ENCODE data around the gene RASD1. TPM values are rescaled to one million over a fixed set of nuclear protein-coding genes. Genes with fewer than 3 reads are reported as not detected.

RASD1 gene
- total and polyA plus RNA-seq, 2 of the 4 experiments (the other 2 are of a cell fraction): 0.54 to 1.8 TPM

- Histone ChIP-seq H2AFZ (replicated peaks; ENCODE audit: low read length, poor library complexity) (no peak overlapping the region), H3K79me1 (ENCODE audit: low read depth in 1 of 2, low read length in 2 of 2) (no peaks in the 10 kb centered on the region), H3K18ac (ENCODE audit: low read depth, low read length) (no peak overlapping the region), H4K91ac (ENCODE audit: insufficient read depth, low read depth, low read length) (no peak overlapping the region), H3K4me1 (ENCODE audit: control insufficient read depth, insufficient read depth, low read length) (no peaks in the 10 kb centered on the region; the same call in 1 of the 2 replicates), H3K9ac (ENCODE audit: low read depth, low read length) (no peak overlapping the region), H3K4me3 (ENCODE audit: insufficient read depth, low read depth, low read length) (no peak overlapping the region), H3K23ac (ENCODE audit: low read depth, low read length) (no peak overlapping the region), H2BK20ac (ENCODE audit: low read depth, low read length) (no peak overlapping the region), H3K9me1 (ENCODE audit: insufficient read depth, low read length) (no peaks in the 10 kb centered on the region), H3K36me3 (ENCODE audit: control insufficient read depth, insufficient read depth, low read length) (no peaks in the 10 kb centered on the region), H2BK120ac (ENCODE audit: low read depth, low read length) (no peak overlapping the region), H3K4ac (ENCODE audit: low read depth, low read length) (no peak overlapping the region), H3K14ac (replicated peaks; ENCODE audit: low read depth, low read length) (no peak overlapping the region), H2BK5ac (ENCODE audit: low read depth, low read length, poor library complexity, severe bottlenecking) (no peak overlapping the region), H4K5ac (ENCODE audit: low read depth, low read length) (no peak overlapping the region), H2AK9ac (replicated peaks; ENCODE audit: low read depth, low read length, poor library complexity) (peak overlapping the region; percentile 62), H2AK5ac (ENCODE audit: low read depth, low read length) (no peak overlapping the region), H4K20me1 (ENCODE audit: insufficient read depth, low read length) (no peaks in the 10 kb centered on the region), H2BK15ac (ENCODE audit: low read depth, low read length) (no peak overlapping the region), H3K56ac (ENCODE audit: extremely low read depth, insufficient read depth, low read length) (no peak overlapping the region), H3K27ac (ENCODE audit: insufficient read depth, low read length) (no peak overlapping the region), H3K9me3 (ENCODE audit: control insufficient read depth, insufficient read depth, low read length) (no peaks in the 10 kb centered on the region), H3K4me2 (ENCODE audit: low read depth, low read length) (no peak overlapping the region), H3K27me3 (ENCODE audit: control insufficient read depth, insufficient read depth, low read length) (peaks cover 18% of the 10 kb centered on the region), H4K8ac (ENCODE audit: low read depth in 2 of 2, low read length in 2 of 2) (no peak overlapping the region)
- ChIA-PET CTCF (no interaction called here), POLR2A (ENCODE audit: unreplicated experiment) (no interaction called here)
- DNase-seq: no peak
- in situ Hi-C loops (cut with MboI; ENCODE audit: low sequenced_read_pairs) (loop anchor here (5.0 kb wide), 1 partner anchor 51 kb away; no protein-coding TSS in a partner anchor), dilution Hi-C loops (cut with HindIII; ENCODE audit: low sequenced_read_pairs, unreplicated experiment) (no loop called here), intact Hi-C loops (cut with micrococcal nuclease) (no loop called here)
- ATAC-seq (ENCODE audit: low read depth): no peak
- no peak for TF ChIP-seq RCOR1 (IDR thresholded peaks at IDR 0.05; ENCODE audit: insufficient replicate concordance, low read length)
- TF ChIP-seq MXI1 (IDR thresholded peaks at IDR 0.05; ENCODE audit: borderline replicate concordance, low read depth, low read length): no peak
- TF ChIP-seq RAD21 (IDR thresholded peaks at IDR 0.05; ENCODE audit: low read length): no peak
- TF ChIP-seq MAZ (IDR thresholded peaks at IDR 0.05; ENCODE audit: borderline replicate concordance, low read depth, low read length): no peak
- no peak for TF ChIP-seq SMC3 (IDR thresholded peaks at IDR 0.05; ENCODE audit: low read depth, low read length)
- no peak for TF ChIP-seq CTCF (conservative IDR thresholded peaks at IDR 0.05; ENCODE audit: low read depth, low read length)
- no peak for TF ChIP-seq ELK1 (IDR thresholded peaks at IDR 0.05; ENCODE audit: borderline replicate concordance, low read depth, low read length)
- no peak for TF ChIP-seq BHLHE40 (IDR thresholded peaks at IDR 0.05; ENCODE audit: low read depth, low read length)
- TF ChIP-seq POLR2A (IDR thresholded peaks at IDR 0.05; ENCODE audit: low read depth, low read length): no peak
- TF ChIP-seq RFX5 (IDR thresholded peaks at IDR 0.05; ENCODE audit: low read depth, low read length): no peak
- no peak for TF ChIP-seq NFE2L2 (IDR thresholded peaks at IDR 0.05; ENCODE audit: low read depth, low read length)
- TF ChIP-seq MAFK (IDR thresholded peaks at IDR 0.05; ENCODE audit: low read depth, low read length): no peak
- TF ChIP-seq FOS (IDR thresholded peaks at IDR 0.05; ENCODE audit: low read depth, low read length): no peak
- no peak for TF ChIP-seq CHD1 (IDR thresholded peaks at IDR 0.05; ENCODE audit: low read depth, low read length)
- TF ChIP-seq CEBPB (IDR thresholded peaks at IDR 0.05; ENCODE audit: low read depth, low read length): no peak
- no peak for TF ChIP-seq USF2 (IDR thresholded peaks at IDR 0.05; ENCODE audit: low read depth, low read length)
- 75% methylated on average over 4 of the region's 9 CpGs; no CpG with 5 or more reads in 1 of the 2 experiments for WGBS, 2 experiments (ENCODE audit: extremely low coverage in 2 of 2, insufficient read length in 1 of 2)
- no TSS peak for BruUV-seq (replicated peaks)
These were observed 43.1 kb downstream of the RASD1 start for GRCh38 chr17:17453088-17453487.
